Measurements from ENCODE around the gene PRKCA.

Gene PRKCA

GRCh38 chr17:66760324-66760723, 457.9 kb downstream of the PRKCA start:
- no peak for FAIRE-seq

GRCh38 chr17:66762276-66762675, 459.9 kb downstream of the PRKCA start:
- FAIRE-seq = no peak

GRCh38 chr17:66763056-66763455, 460.6 kb downstream of the PRKCA start:
- FAIRE-seq = no peak

- FAIRE-seq = no peak
Measured at GRCh38 chr17:66764506-66764905, 462.1 kb downstream of the PRKCA start.

- no peak for FAIRE-seq
Measured at GRCh38 chr17:66767154-66767933, 464.9 kb downstream of the PRKCA start.

- no peak for FAIRE-seq
Measured at GRCh38 chr17:66769911-66770310, 467.5 kb downstream of the PRKCA start.

GRCh38 chr17:66772148-66772812, 469.9 kb downstream of the PRKCA start:
- FAIRE-seq = no peak

- FAIRE-seq = no peak
Measured at GRCh38 chr17:66775271-66775670, 472.9 kb downstream of the PRKCA start.

- no peak for FAIRE-seq
Measured at GRCh38 chr17:66775881-66776400, 473.5 kb downstream of the PRKCA start.

GRCh38 chr17:66776999-66777688, 474.7 kb downstream of the PRKCA start:
- FAIRE-seq = no peak

- no peak for FAIRE-seq
Measured at GRCh38 chr17:66777689-66778225, 475.3 kb downstream of the PRKCA start.

- no peak for FAIRE-seq
Measured at GRCh38 chr17:66778531-66779236, 476.3 kb downstream of the PRKCA start.

GRCh38 chr17:66779237-66779606, 476.8 kb downstream of the PRKCA start:
- FAIRE-seq = no peak

GRCh38 chr17:66781135-66781534, 478.7 kb downstream of the PRKCA start:
- no peak for FAIRE-seq

GRCh38 chr17:66782851-66783250, 480.4 kb downstream of the PRKCA start:
- FAIRE-seq = no peak

- FAIRE-seq = no peak
Measured at GRCh38 chr17:66783656-66784381, 481.4 kb downstream of the PRKCA start.

- FAIRE-seq = no peak
Measured at GRCh38 chr17:66784621-66785364, 482.4 kb downstream of the PRKCA start.

- no peak for FAIRE-seq
Measured at GRCh38 chr17:66786107-66786506, 483.7 kb downstream of the PRKCA start.

- no peak for FAIRE-seq
Measured at GRCh38 chr17:66787914-66788313, 485.5 kb downstream of the PRKCA start.

GRCh38 chr17:66789093-66789492, 486.7 kb downstream of the PRKCA start:
- no peak for FAIRE-seq

- no peak for FAIRE-seq
Measured at GRCh38 chr17:66789961-66790437, 487.6 kb downstream of the PRKCA start.

Data from G401.6 (cell line).